PFSK-1 (cell line): ENCODE results near the gene ERICH2. TPM values are rescaled to one million over a fixed set of nuclear protein-coding genes. Genes with fewer than 3 reads are reported as not detected.

Experiments
- FOXP2 ChIP-seq: optimal IDR thresholded peaks from 2 replicates; pipeline ENCODE3; 2011; ENCODE audit warnings: borderline replicate concordance, control low read depth, inconsistent platforms; ENCODE audit not compliant: insufficient read depth; ENCODE audit errors: extremely low read length, extremely low read depth
- POLR2AphosphoS5 ChIP-seq: IDR thresholded peaks from 2 replicates; pipeline ENCODE4 v1.6.1; 2012; ENCODE audit warnings: low read depth, mild to moderate bottlenecking, control low read depth, low read length, moderate library complexity
- REST ChIP-seq, 2 experiments: IDR thresholded peaks; 2 replicates each; pipeline versions ENCODE4 v1.6.1 to v1.8.0; 2011 to 2012; ENCODE audit warnings: low read depth in 2 of 2, low read length in 2 of 2, control low read depth in 1 of 2, inconsistent platforms in 1 of 2, mild to moderate bottlenecking in 1 of 2, moderate library complexity in 1 of 2; ENCODE audit not compliant: insufficient read depth in 1 of 2
- SIN3A ChIP-seq: IDR thresholded peaks from 2 replicates; pipeline ENCODE4 v1.6.1; 2012; ENCODE audit warnings: mild to moderate bottlenecking, low read length, moderate library complexity, borderline replicate concordance; ENCODE audit not compliant: insufficient read depth
- TAF1 ChIP-seq: IDR thresholded peaks from 2 replicates; pipeline ENCODE4 v1.6.1; 2012; ENCODE audit warnings: low read length, control low read depth, borderline replicate concordance; ENCODE audit not compliant: insufficient read depth
- polyA plus RNA-seq: library from polyadenylated mRNA; unstranded; fragments of >200 nt; gene quantifications from one replicate; pipeline ENCODE4 v1.2.1, GENCODE V29; 2012; ENCODE audit warnings: low read depth, missing spikeins; ENCODE audit not compliant: insufficient read length

ERICH2 gene
- polyA plus RNA-seq, result not detected

GRCh38 chr2:170770008-170770605 is at the start of gene ERICH2:
Gene ERICH2, plus strand, starts transcription at chr2:170770378. Its CDS starts 304 bp downstream, at chr2:170770682.
- TF ChIP-seq REST (IDR thresholded peaks at IDR 0.05; ENCODE audit: insufficient read depth in 1 of 2, low read depth in 2 of 2, low read length in 2 of 2), result no peak
- TF ChIP-seq TAF1, result no peak
- TF ChIP-seq SIN3A, result no peak
- TF ChIP-seq POLR2AphosphoS5, result no peak
- TF ChIP-seq FOXP2, result no peak

GRCh38 chr2:170721678-170722077 is 48.5 kb upstream of the ERICH2 start:
- TF ChIP-seq FOXP2 (no peak), TAF1 (no peak), POLR2AphosphoS5 (no peak), SIN3A (no peak), REST (IDR thresholded peaks at IDR 0.05; ENCODE audit: insufficient read depth in 1 of 2, low read depth in 2 of 2, low read length in 2 of 2) (no peak)

GRCh38 chr2:170722301-170722700 is 47.9 kb upstream of the ERICH2 start:
- TF ChIP-seq FOXP2 (no peak), REST (IDR thresholded peaks at IDR 0.05; ENCODE audit: insufficient read depth in 1 of 2, low read depth in 2 of 2, low read length in 2 of 2) (no peak), POLR2AphosphoS5 (no peak), SIN3A (no peak), TAF1 (no peak)

GRCh38 chr2:170723446-170723958 is 46.7 kb upstream of the ERICH2 start:
- TF ChIP-seq FOXP2 (no peak), TAF1 (no peak), REST (IDR thresholded peaks at IDR 0.05; ENCODE audit: insufficient read depth in 1 of 2, low read depth in 2 of 2, low read length in 2 of 2) (no peak), SIN3A (no peak), POLR2AphosphoS5 (no peak)
